ENCODE results near the gene SV2B. TPM values are rescaled to one million over a fixed set of nuclear protein-coding genes. Genes with fewer than 3 reads are reported as not detected.

Gene SV2B
- total RNA-seq, 3 donors from 2014 or later: 0.44 to 4.9 (median 2.2) TPM

GRCh38 chr15:91133511-91133910 lies 33.5 kb downstream of the SV2B start:
- no peaks in the 10 kb centered on the region for H3K36me3 ChIP-seq
- no peak overlapping the region for H3K4me3 ChIP-seq
- TF ChIP-seq POLR2A (IDR thresholded peaks at IDR 0.05) (no peak), CTCF (IDR thresholded peaks at IDR 0.05) (no peak), POLR2AphosphoS5 (IDR thresholded peaks at IDR 0.05) (no peak)
- H3K4me1 ChIP-seq: no peaks in the 10 kb centered on the region
- no peak overlapping the region for H3K27ac ChIP-seq
- DNase-seq (ENCODE audit: low spot score in 2 of 2): no peak
- intact Hi-C loops (cut with DNase I; ENCODE audit: low total_unique reads): no loop called here
- no peaks in the 10 kb centered on the region for H3K9me3 ChIP-seq
- peaks cover 0 to 3% of the 10 kb centered on the region in 2 donors for H3K27me3 ChIP-seq

GRCh38 chr15:91135201-91136130 lies 35.4 kb downstream of the SV2B start:
- no peak for TF ChIP-seq POLR2AphosphoS5 (IDR thresholded peaks at IDR 0.05)
- TF ChIP-seq CTCF (IDR thresholded peaks at IDR 0.05): no peak
- TF ChIP-seq POLR2A (IDR thresholded peaks at IDR 0.05): no peak
- Histone ChIP-seq H3K4me1 (no peaks in the 10 kb centered on the region), H3K36me3 (no peaks in the 10 kb centered on the region), H3K9me3 (no peaks in the 10 kb centered on the region), H3K27ac (no peak overlapping the region), H3K27me3 (peaks cover 0 to 3% of the 10 kb centered on the region in 2 donors), H3K4me3 (no peak overlapping the region)
- intact Hi-C loops (cut with DNase I; ENCODE audit: low total_unique reads): no loop called here
- no peak for DNase-seq (ENCODE audit: low spot score in 2 of 2)

GRCh38 chr15:91136386-91136923 lies 36.4 kb downstream of the SV2B start:
- no peaks in the 10 kb centered on the region for H3K9me3 ChIP-seq
- H3K36me3 ChIP-seq: no peaks in the 10 kb centered on the region
- intact Hi-C loops (cut with DNase I; ENCODE audit: low total_unique reads): no loop called here
- TF ChIP-seq CTCF (IDR thresholded peaks at IDR 0.05) (no peak), POLR2AphosphoS5 (IDR thresholded peaks at IDR 0.05) (no peak), POLR2A (IDR thresholded peaks at IDR 0.05) (no peak)
- H3K27ac ChIP-seq: no peak overlapping the region
- no peak overlapping the region for H3K4me3 ChIP-seq
- peaks cover 0 to 3% of the 10 kb centered on the region in 2 donors for H3K27me3 ChIP-seq
- DNase-seq (ENCODE audit: low spot score in 2 of 2): no peak
- no peaks in the 10 kb centered on the region for H3K4me1 ChIP-seq

DNA sequence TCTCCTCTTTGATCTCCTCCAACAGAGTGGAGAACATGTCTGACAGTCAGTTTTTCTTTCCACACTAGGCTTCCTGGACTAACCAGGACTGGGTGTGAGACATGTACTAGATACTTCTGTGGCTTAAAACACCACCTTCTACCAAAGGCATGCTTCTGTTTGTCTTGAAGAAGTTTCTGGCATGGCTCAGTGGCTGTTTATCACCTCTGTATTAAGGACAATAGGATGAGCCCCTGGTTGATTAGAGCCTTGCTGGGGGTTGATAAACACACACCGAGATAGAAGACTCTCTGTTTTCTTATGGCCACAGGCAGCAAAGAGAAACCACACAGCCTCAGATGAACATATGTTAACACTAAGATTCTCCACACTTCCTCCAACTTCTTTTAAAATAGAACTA lies 40.5 kb downstream of the SV2B start:
- Histone ChIP-seq H3K9me3 (no peaks in the 10 kb centered on the region), H3K36me3 (no peaks in the 10 kb centered on the region), H3K4me3 (no peak overlapping the region), H3K4me1 (no peaks in the 10 kb centered on the region), H3K27ac (no peak overlapping the region), H3K27me3 (peaks cover 0 to 3% of the 10 kb centered on the region in 2 donors)
- no peak for DNase-seq (ENCODE audit: low spot score in 2 of 2)
- intact Hi-C loops (cut with DNase I; ENCODE audit: low total_unique reads): no loop called here
- no peak for TF ChIP-seq CTCF (IDR thresholded peaks at IDR 0.05)
- no peak for TF ChIP-seq POLR2AphosphoS5 (IDR thresholded peaks at IDR 0.05)
- TF ChIP-seq POLR2A (IDR thresholded peaks at IDR 0.05): no peak

DNA sequence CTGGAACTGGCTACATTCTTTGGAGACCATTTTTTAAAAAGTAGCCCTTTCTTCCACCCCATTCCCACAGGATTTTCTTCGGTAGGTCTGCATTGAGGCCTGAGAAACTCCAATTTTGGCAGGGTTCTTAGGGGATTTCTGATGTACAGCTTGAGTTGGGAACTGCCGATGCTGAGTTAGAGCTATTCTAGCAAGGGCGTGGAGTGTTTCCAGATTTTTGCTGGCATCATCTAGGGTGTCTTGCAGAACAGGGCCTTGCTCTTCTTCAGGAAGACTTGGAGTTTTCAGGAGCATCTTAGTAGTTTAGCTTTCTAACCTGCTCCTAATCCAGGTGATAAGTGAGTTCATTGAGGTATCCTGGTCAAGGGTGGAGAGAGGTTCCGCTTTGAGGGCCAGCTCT lies 41.0 kb downstream of the SV2B start:
- intact Hi-C loops (cut with DNase I; ENCODE audit: low total_unique reads): no loop called here
- Histone ChIP-seq H3K4me1 (no peaks in the 10 kb centered on the region), H3K27ac (no peak overlapping the region), H3K36me3 (no peaks in the 10 kb centered on the region), H3K4me3 (no peak overlapping the region), H3K9me3 (no peaks in the 10 kb centered on the region), H3K27me3 (peaks cover 0 to 3% of the 10 kb centered on the region in 2 donors)
- no peak for TF ChIP-seq POLR2A (IDR thresholded peaks at IDR 0.05)
- no peak for TF ChIP-seq POLR2AphosphoS5 (IDR thresholded peaks at IDR 0.05)
- no peak for TF ChIP-seq CTCF (IDR thresholded peaks at IDR 0.05)
- DNase-seq (ENCODE audit: low spot score in 2 of 2): no peak

Data from breast epithelium (tissue), 4 donors.